Memory B cell (primary cell): Measurements from ENCODE around the gene MLIP.

Experiments
- ATAC-seq: fragments of 150-1000 bp; cut with Tn5 transposase; 2 replicates; pipeline ENCODE4 v1.10.0; 2021; ENCODE audit warnings: low read depth, mild to moderate bottlenecking, moderate library complexity
- DNase-seq, 2 donors: peaks; one replicate each; pipeline ENCODE4 v3.0.0; 2022; ENCODE audit warnings: low spot score in 2 of 2
- H3K27ac Mint-ChIP-seq: one replicate; pipeline ENCODE4 v1.8.0; 2022; ENCODE audit warnings: mild to moderate bottlenecking, moderate library complexity, mixed read lengths
- H3K27me3 Mint-ChIP-seq: one replicate; pipeline ENCODE4 v1.8.0; 2022; ENCODE audit warnings: mixed read lengths
- H3K36me3 Mint-ChIP-seq: one replicate; pipeline ENCODE4 v1.8.0; 2022; ENCODE audit warnings: mild to moderate bottlenecking, mixed read lengths
- H3K4me1 Mint-ChIP-seq: one replicate; pipeline ENCODE4 v1.8.0; 2022; ENCODE audit warnings: mixed read lengths
- H3K4me3 Mint-ChIP-seq: one replicate; pipeline ENCODE4 v1.8.0; 2022; ENCODE audit warnings: mild to moderate bottlenecking, moderate library complexity, mixed read lengths
- H3K9me3 Mint-ChIP-seq: one replicate; pipeline ENCODE4 v1.8.0; 2022; ENCODE audit warnings: mixed read lengths

Gene MLIP

DNA sequence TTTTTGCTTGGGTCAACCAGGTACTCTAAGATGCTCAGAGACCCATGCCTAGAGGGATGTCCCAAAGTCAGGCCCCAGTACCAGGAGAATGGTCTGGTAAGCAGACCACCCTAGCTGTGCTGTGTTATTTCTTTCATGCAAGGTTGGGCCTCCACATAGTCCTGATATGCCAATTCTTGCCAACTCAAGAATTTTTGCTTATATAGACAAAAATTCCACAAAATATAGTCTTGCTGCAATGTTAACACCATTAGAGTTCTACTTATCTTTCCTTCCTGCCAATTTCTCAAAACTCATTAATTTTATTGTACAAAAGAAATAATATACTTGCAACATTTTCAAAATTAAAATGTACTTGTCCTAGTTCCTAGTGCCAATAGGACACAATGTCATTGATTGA lies 163.1 kb downstream of the MLIP start:
- DNase-seq (no peak), ATAC-seq (no peak)
- Mint-ChIP-seq H3K27ac (no peak overlapping the region), H3K27me3 (no peaks in the 10 kb centered on the region), H3K4me1 (no peaks in the 10 kb centered on the region), H3K9me3 (peaks cover 3% of the 10 kb centered on the region), H3K36me3 (no peaks in the 10 kb centered on the region), H3K4me3 (no peak overlapping the region)

- H3K27ac Mint-ChIP-seq = no peak overlapping the region
- ATAC-seq (no peak), DNase-seq (no peak)
- no peak overlapping the region for H3K4me3 Mint-ChIP-seq
- no peaks in the 10 kb centered on the region for H3K27me3 Mint-ChIP-seq
- peaks cover 3% of the 10 kb centered on the region for H3K9me3 Mint-ChIP-seq
- no peaks in the 10 kb centered on the region for H3K36me3 Mint-ChIP-seq
- no peaks in the 10 kb centered on the region for H3K4me1 Mint-ChIP-seq
Observed at GRCh38 chr6:54282186-54282585, 170.9 kb downstream of the MLIP start.

GRCh38 chr6:54284161-54284860 lies 173.1 kb downstream of the MLIP start:
- no peak overlapping the region for H3K27ac Mint-ChIP-seq
- H3K4me1 Mint-ChIP-seq = no peaks in the 10 kb centered on the region
- peaks cover 2% of the 10 kb centered on the region for H3K9me3 Mint-ChIP-seq
- no peaks in the 10 kb centered on the region for H3K36me3 Mint-ChIP-seq
- H3K4me3 Mint-ChIP-seq = no peak overlapping the region
- no peak for ATAC-seq
- no peak for DNase-seq
- no peaks in the 10 kb centered on the region for H3K27me3 Mint-ChIP-seq

GRCh38 chr6:54285595-54285994 lies 174.4 kb downstream of the MLIP start:
- DNase-seq = no peak
- H3K27me3 Mint-ChIP-seq = no peaks in the 10 kb centered on the region
- H3K9me3 Mint-ChIP-seq = peaks cover 2% of the 10 kb centered on the region
- H3K27ac Mint-ChIP-seq = no peak overlapping the region
- H3K36me3 Mint-ChIP-seq = no peaks in the 10 kb centered on the region
- H3K4me1 Mint-ChIP-seq = no peaks in the 10 kb centered on the region
- no peak for ATAC-seq
- H3K4me3 Mint-ChIP-seq = no peak overlapping the region

DNA sequence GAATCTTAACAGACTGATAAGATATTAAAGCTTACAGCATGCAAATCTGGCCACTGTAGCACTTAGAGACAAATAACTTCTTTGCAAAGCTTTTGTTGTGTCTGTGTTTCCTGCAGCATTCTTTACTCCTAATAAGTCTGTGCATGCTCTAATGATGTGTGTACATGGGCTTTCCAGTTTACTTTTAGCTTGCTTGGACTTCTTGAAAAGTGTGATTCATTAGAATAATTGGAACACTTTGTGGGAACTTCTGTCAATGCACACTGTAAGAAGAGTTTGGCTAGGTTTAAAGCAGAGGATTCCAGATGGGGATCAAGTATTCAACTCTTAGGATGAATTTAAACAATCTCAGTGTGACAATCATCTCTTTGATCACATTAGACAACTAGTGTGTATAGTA lies 174.9 kb downstream of the MLIP start:
- no peak for ATAC-seq
- no peak for DNase-seq

DNA sequence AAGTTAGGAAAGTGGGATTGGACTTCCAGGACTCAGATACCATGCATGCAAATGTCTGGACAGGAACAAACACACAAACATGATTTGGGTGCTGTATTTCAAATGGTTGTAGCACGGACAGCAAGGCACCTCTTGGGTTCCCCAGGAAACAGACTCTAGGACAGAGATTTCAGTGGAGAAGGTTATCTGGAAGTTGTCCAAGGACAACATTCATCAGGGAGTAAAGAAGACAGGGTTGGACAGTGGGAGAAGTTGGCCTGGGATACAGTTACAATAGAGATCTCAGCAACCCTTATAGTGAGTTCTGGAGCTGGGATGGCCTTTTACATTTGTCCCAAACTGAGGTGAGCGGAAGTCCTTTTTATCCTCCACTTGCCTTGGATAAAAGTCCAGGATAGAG lies 177.2 kb downstream of the MLIP start:
- H3K4me1 Mint-ChIP-seq = no peaks in the 10 kb centered on the region
- no peak overlapping the region for H3K27ac Mint-ChIP-seq
- H3K27me3 Mint-ChIP-seq = no peaks in the 10 kb centered on the region
- no peaks in the 10 kb centered on the region for H3K9me3 Mint-ChIP-seq
- DNase-seq (no peak), ATAC-seq (no peak)
- H3K4me3 Mint-ChIP-seq = no peak overlapping the region
- no peaks in the 10 kb centered on the region for H3K36me3 Mint-ChIP-seq

More for the DNA sequence above, 174.9 kb downstream of the MLIP start:
- H3K4me1 Mint-ChIP-seq = no peaks in the 10 kb centered on the region
- H3K4me3 Mint-ChIP-seq = no peak overlapping the region
- H3K9me3 Mint-ChIP-seq = peaks cover 2% of the 10 kb centered on the region
- H3K36me3 Mint-ChIP-seq = no peaks in the 10 kb centered on the region
- H3K27ac Mint-ChIP-seq = no peak overlapping the region
- H3K27me3 Mint-ChIP-seq = no peaks in the 10 kb centered on the region

DNA sequence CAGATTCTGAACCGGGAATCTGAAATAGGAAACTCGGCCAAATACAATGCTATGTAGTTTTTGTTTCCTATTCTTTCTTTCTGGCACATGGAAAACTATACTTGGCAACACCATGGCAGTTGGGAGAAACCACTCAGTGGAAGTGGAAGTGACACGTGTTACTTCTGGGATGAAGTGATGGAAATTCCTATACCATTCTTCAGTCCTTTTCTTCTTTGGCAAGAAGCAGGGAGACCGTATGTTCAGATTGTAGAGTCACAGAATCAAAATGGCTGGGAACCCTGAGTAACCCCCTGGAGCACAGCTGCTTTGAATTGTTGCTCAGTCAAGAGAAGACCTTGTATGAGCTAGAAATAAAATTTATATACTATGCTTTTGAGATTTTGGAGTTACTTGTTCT lies 178.2 kb downstream of the MLIP start:
- ATAC-seq = no peak
- Mint-ChIP-seq H3K4me1 (no peaks in the 10 kb centered on the region), H3K4me3 (no peak overlapping the region), H3K27ac (no peak overlapping the region), H3K9me3 (peaks cover 2% of the 10 kb centered on the region), H3K27me3 (no peaks in the 10 kb centered on the region), H3K36me3 (no peaks in the 10 kb centered on the region)
- DNase-seq = no peak

- Mint-ChIP-seq H3K9me3 (peaks cover 2% of the 10 kb centered on the region), H3K36me3 (no peaks in the 10 kb centered on the region), H3K4me1 (no peaks in the 10 kb centered on the region), H3K4me3 (no peak overlapping the region), H3K27ac (no peak overlapping the region), H3K27me3 (no peaks in the 10 kb centered on the region)
- no peak for ATAC-seq
- DNase-seq = no peak
Observed at GRCh38 chr6:54291146-54291545, 179.9 kb downstream of the MLIP start.

DNA sequence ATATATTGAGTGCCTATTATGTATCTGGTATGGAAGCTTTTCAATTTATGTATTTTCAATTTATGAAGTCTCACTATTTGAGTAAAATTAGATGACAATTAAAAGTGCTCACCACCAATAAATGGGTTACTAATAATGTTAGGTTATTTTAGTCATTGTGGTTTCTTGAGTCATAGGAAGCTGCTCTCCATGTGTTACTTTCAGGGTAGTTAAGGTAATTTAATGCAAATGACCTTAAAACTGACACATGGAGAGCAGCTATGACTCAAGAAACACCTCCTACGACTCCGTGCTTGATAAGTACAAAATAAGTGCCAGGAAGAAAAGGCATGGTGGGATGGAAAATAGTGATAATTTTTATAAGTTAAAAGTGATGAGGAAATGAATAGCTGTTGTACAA lies 180.5 kb downstream of the MLIP start:
- no peaks in the 10 kb centered on the region for H3K27me3 Mint-ChIP-seq
- H3K4me1 Mint-ChIP-seq = no peaks in the 10 kb centered on the region
- H3K9me3 Mint-ChIP-seq = peaks cover 2% of the 10 kb centered on the region
- no peaks in the 10 kb centered on the region for H3K36me3 Mint-ChIP-seq
- H3K27ac Mint-ChIP-seq = no peak overlapping the region
- H3K4me3 Mint-ChIP-seq = no peak overlapping the region
- ATAC-seq (no peak), DNase-seq (no peak)

DNA sequence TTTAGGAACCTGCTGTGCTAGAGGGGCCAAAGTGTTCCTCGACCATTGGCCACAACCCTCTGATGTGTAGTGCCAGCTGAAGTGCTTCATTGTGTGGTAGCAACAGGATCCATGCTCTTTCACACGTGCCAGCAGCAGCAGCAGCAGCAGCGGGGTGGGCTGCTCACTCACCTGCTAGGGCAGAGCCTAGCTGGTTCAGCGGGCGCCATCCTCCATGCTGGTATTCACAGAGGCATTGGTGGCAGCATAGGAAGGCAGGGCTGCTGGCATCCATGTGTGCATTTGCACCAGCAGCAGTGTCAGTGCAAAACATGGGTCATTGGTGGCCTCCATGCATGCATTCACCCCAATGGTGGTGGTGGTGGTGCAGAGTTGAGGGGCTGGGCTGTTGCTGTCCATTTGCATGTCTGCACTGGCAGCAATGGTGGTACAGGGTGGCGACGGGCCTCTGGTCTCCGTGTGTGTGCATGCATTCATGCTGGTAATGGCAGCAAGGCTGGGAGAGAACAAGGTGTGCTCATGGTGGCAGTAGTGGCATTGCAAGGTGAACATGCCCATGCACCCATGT lies 183.8 kb downstream of the MLIP start:
- Mint-ChIP-seq H3K27me3 (no peaks in the 10 kb centered on the region), H3K4me3 (no peak overlapping the region), H3K27ac (no peak overlapping the region), H3K4me1 (no peaks in the 10 kb centered on the region), H3K9me3 (peaks cover 2% of the 10 kb centered on the region), H3K36me3 (no peaks in the 10 kb centered on the region)
- ATAC-seq (no peak), DNase-seq (no peak)

DNA sequence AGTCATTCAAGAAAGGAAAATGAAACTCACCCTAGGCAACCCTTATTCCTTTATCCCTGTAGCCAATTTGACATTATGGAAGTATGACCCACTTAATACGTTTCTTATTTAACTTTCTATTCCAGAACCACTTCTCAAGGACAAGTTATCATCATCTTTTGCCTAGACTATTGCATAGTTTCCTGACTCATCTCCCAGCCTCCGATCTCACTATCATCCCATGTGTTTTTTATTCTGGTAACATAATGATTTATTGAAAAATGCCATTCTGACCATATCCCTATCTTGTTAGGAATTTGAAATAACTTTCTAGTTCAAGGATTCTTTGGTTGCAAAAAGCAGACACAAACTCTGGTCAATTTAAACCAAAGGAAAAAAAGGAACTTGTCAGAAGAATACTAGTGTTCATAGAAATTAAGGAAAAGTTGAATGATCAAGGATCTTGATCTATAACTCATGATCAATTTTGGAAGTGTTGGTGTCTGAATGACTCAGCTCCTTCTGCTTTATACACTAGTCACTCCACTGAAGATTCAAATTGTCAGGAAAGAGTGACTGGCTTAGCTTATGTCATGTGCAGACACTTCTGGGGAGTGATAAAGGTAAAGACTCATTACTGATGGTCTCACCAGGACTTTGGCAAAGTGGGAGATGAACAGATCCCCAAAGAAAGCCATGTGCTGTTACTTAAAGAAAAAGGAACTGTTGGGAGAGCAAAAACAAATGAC lies 188.5 kb downstream of the MLIP start:
- no peaks in the 10 kb centered on the region for H3K36me3 Mint-ChIP-seq
- no peak overlapping the region for H3K27ac Mint-ChIP-seq
- H3K4me1 Mint-ChIP-seq = no peaks in the 10 kb centered on the region
- no peak for ATAC-seq
- no peaks in the 10 kb centered on the region for H3K27me3 Mint-ChIP-seq
- no peaks in the 10 kb centered on the region for H3K9me3 Mint-ChIP-seq
- no peak overlapping the region for H3K4me3 Mint-ChIP-seq
- no peak for DNase-seq

- H3K27ac Mint-ChIP-seq = no peak overlapping the region
- DNase-seq = no peak
- H3K27me3 Mint-ChIP-seq = no peaks in the 10 kb centered on the region
- no peaks in the 10 kb centered on the region for H3K9me3 Mint-ChIP-seq
- ATAC-seq = no peak
- H3K36me3 Mint-ChIP-seq = no peaks in the 10 kb centered on the region
- no peak overlapping the region for H3K4me3 Mint-ChIP-seq
- H3K4me1 Mint-ChIP-seq = no peaks in the 10 kb centered on the region
Observed at GRCh38 chr6:54301770-54302169, 190.5 kb downstream of the MLIP start.

DNA sequence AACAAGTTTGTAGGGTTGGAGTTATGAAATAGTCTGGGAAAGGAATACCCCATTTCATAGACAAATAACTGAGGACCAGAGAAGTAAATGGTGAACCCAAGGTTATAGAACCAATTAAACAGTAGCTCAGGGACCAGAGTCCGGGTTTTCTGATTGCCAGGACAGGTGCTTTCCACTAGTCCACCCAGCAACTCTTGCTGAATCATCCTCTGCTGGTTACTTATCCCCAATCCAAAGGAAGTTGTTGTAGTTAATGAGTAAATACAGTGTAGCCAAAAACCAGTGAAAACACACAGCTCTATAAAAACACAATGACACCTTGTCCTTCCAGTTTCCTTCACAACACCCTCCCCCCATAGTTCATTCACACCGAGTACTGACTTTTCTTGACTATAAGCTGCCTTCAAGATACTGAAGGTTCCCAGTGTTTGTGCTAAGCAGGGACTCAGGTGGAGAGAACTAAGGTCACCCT lies 196.2 kb downstream of the MLIP start:
- ATAC-seq = no peak
- H3K27ac Mint-ChIP-seq = no peak overlapping the region
- no peak for DNase-seq
- H3K36me3 Mint-ChIP-seq = no peaks in the 10 kb centered on the region
- no peaks in the 10 kb centered on the region for H3K27me3 Mint-ChIP-seq
- H3K4me1 Mint-ChIP-seq = no peaks in the 10 kb centered on the region
- H3K9me3 Mint-ChIP-seq = peaks cover 8% of the 10 kb centered on the region
- no peak overlapping the region for H3K4me3 Mint-ChIP-seq

- Mint-ChIP-seq H3K4me3 (no peak within 1 kb of the TSS), H3K27me3 (no peaks in the 10 kb centered on the region), H3K9me3 (peaks cover 8% of the 10 kb centered on the region), H3K27ac (no peak within 1 kb of the TSS), H3K36me3 (no peaks in the 10 kb centered on the region), H3K4me1 (no peaks in the 10 kb centered on the region)
- ATAC-seq (no peak), DNase-seq (no peak)
Observed at GRCh38 chr6:54308289-54308985, 197.2 kb downstream of the MLIP start, which contains the start of gene TINAG. Gene TINAG (plus strand): TSS chr6:54308441. CDS start chr6:54308551, 110 bp downstream.
